SK-N-SH (cell line): ENCODE data around the gene TSPAN15. TPM values are rescaled to one million over a fixed set of nuclear protein-coding genes. Genes with fewer than 3 reads are reported as not detected.

Source experiments
- CTCF ChIA-PET: fragments of 300-600, 350-600 bp; formaldehyde crosslinking; extraction: SDS; loops from one replicate; lab custom pipeline; 2021; lab: Yijun Ruan, JAX
- POLR2A ChIA-PET: fragments of 350-600 bp; sonication (Branson Sonifier 250); formaldehyde crosslinking; extraction: SDS; loops from one replicate; lab custom pipeline; 2020; ENCODE audit warnings: antibody characterized with exemption, inconsistent platforms; lab: Yijun Ruan, JAX
- DNase-seq: peaks from one replicate; pipeline ENCODE4 v3.0.0; 2012
- H2AFZ ChIP-seq: fragments of 200-600 bp; sonication (generic); 2 replicates; pipeline ENCODE4 v1.8.1; 2016; ENCODE audit warnings: antibody characterized with exemption, mild to moderate bottlenecking, low read depth
- H3F3A ChIP-seq: fragments of 200-600 bp; sonication (generic); replicated peaks from 2 replicates; pipeline ENCODE3; 2016; ENCODE audit warnings: antibody characterized with exemption, mild to moderate bottlenecking; ENCODE audit not compliant: insufficient read depth
- H3K27ac ChIP-seq, 2 experiments: fragments of 200-500 bp in 1 of 2; fragments of 200-600 bp in 1 of 2; sonication (Bioruptor generic) in 1 of 2; sonication (generic), shearing (Covaris generic) in 1 of 2; 2 replicates each; pipeline versions ENCODE4 v1.5.1 to v1.6.1; 2014 to 2016; ENCODE audit warnings: low read depth in 2 of 2, inconsistent platforms in 1 of 2, low read length in 1 of 2, mild to moderate bottlenecking in 1 of 2, mixed read lengths in 1 of 2
- H3K27me3 ChIP-seq: fragments of 200-600 bp; sonication (generic), shearing (Covaris generic); 2 replicates; pipeline ENCODE4 v1.6.1; 2016; ENCODE audit warnings: mixed run types; ENCODE audit not compliant: insufficient read depth
- H3K36me3 ChIP-seq, 2 experiments: fragments of 200-500 bp in 1 of 2; fragments of 200-600 bp in 1 of 2; sonication (Bioruptor generic) in 1 of 2; sonication (generic) in 1 of 2; replicated peaks in 1 of 2; 2 replicates each; pipeline versions ENCODE3 to v1.5.1; 2014 to 2016; ENCODE audit warnings: low read length in 1 of 2, mild to moderate bottlenecking in 1 of 2; ENCODE audit not compliant: insufficient read depth in 2 of 2, control insufficient read depth in 1 of 2
- H3K4me1 ChIP-seq, 2 experiments: fragments of 200-500 bp in 1 of 2; fragments of 200-600 bp in 1 of 2; sonication (Bioruptor generic) in 1 of 2; sonication (generic), shearing (Covaris generic) in 1 of 2; 2 replicates each; pipeline versions ENCODE4 v1.5.1 to v1.6.1; 2014 to 2016; ENCODE audit warnings: low read depth in 1 of 2, low read length in 1 of 2, mixed run types in 1 of 2; ENCODE audit not compliant: insufficient read depth in 2 of 2, control insufficient read depth in 1 of 2
- H3K4me2 ChIP-seq: fragments of 200-600 bp; sonication (generic), shearing (Covaris generic); 2 replicates; pipeline ENCODE4 v1.6.1; 2017; ENCODE audit warnings: mixed run types
- H3K4me3 ChIP-seq, 2 experiments: fragments of 200-500 bp in 1 of 2; fragments of 200-600 bp in 1 of 2; sonication (Bioruptor generic) in 1 of 2; sonication (generic), shearing (Covaris generic) in 1 of 2; 2 replicates each; pipeline versions ENCODE4 v1.5.1 to v1.8.1; 2014 to 2016; ENCODE audit warnings: low read depth in 2 of 2, inconsistent platforms in 1 of 2, low read length in 1 of 2, mild to moderate bottlenecking in 1 of 2, mixed read lengths in 1 of 2, moderate library complexity in 1 of 2
- H3K79me2 ChIP-seq: fragments of 200-600 bp; sonication (generic); 2 replicates; pipeline ENCODE4 v1.8.1; 2017; ENCODE audit warnings: mild to moderate bottlenecking; ENCODE audit not compliant: insufficient read depth
- H3K9ac ChIP-seq: fragments of 200-600 bp; sonication (generic); 2 replicates; pipeline ENCODE4 v1.6.1; 2017; ENCODE audit warnings: mixed run types
- H3K9me2 ChIP-seq: fragments of 200-600 bp; sonication (generic); 2 replicates; pipeline ENCODE4 v1.6.1; 2017; ENCODE audit warnings: mixed run types
- H3K9me3 ChIP-seq: fragments of 200-600 bp; sonication (generic); 2 replicates; pipeline ENCODE4 v1.6.1; 2017; ENCODE audit warnings: mixed run types, mild to moderate bottlenecking, moderate library complexity
- H4K20me1 ChIP-seq: fragments of 200-600 bp; sonication (generic); 2 replicates; pipeline ENCODE4 v1.6.1; 2017; ENCODE audit warnings: mild to moderate bottlenecking, mixed run types; ENCODE audit not compliant: insufficient read depth
- CTCF ChIP-seq: fragments of 200-600 bp; sonication (generic); IDR thresholded peaks from 2 replicates; pipeline ENCODE4 v1.6.1; 2017; ENCODE audit warnings: antibody characterized with exemption, mild to moderate bottlenecking, moderate library complexity
- ELF1 ChIP-seq: IDR thresholded peaks from 2 replicates; pipeline ENCODE4 v1.4.0; 2012
- EZH2phosphoT487 ChIP-seq: fragments of 200-600 bp; sonication (generic); IDR thresholded peaks from 2 replicates; pipeline ENCODE4 v1.6.1; 2017; ENCODE audit warnings: low read depth, mixed run types, mild to moderate bottlenecking, antibody characterized with exemption, moderate library complexity, borderline replicate concordance
- FOSL2 ChIP-seq: IDR thresholded peaks from 2 replicates; pipeline ENCODE4 v1.4.0; 2012; ENCODE audit warnings: low read depth, mild to moderate bottlenecking, moderate library complexity, borderline replicate concordance
- FOXJ3 ChIP-seq: sonication (generic); formaldehyde crosslinking; IDR thresholded peaks from 2 replicates; pipeline ENCODE4 v1.5.1; 2020; ENCODE audit warnings: mild to moderate bottlenecking, missing genetic modification reagents
- FOXM1 ChIP-seq: IDR thresholded peaks from 2 replicates; pipeline ENCODE4 v1.4.0; 2012; ENCODE audit warnings: low read depth, mild to moderate bottlenecking
- GATA2 ChIP-seq: sonication (generic); formaldehyde crosslinking; IDR thresholded peaks from 2 replicates; pipeline ENCODE4 v1.5.0; 2020; ENCODE audit warnings: mild to moderate bottlenecking, missing genetic modification reagents
- IRF3 ChIP-seq: fragments of 150-350 bp; IDR thresholded peaks from 2 replicates; pipeline ENCODE4 v1.6.1; 2016; ENCODE audit warnings: mild to moderate bottlenecking, low read depth, low read length
- JUND ChIP-seq: IDR thresholded peaks from 2 replicates; pipeline ENCODE4 v1.4.0; 2012
- MAX ChIP-seq: IDR thresholded peaks from 2 replicates; pipeline ENCODE4 v1.4.0; 2012; ENCODE audit warnings: low read depth
- MEF2A ChIP-seq: IDR thresholded peaks from 2 replicates; pipeline ENCODE4 v1.4.0; 2012; ENCODE audit warnings: low read depth, borderline replicate concordance
- MXI1 ChIP-seq: IDR thresholded peaks from 2 replicates; pipeline ENCODE4 v1.6.1; 2012; ENCODE audit warnings: mild to moderate bottlenecking, low read depth, low read length, improper control_type of control experiment
- NFIC ChIP-seq: IDR thresholded peaks from 2 replicates; pipeline ENCODE4 v1.4.0; 2012; ENCODE audit warnings: borderline replicate concordance
- NRF1 ChIP-seq: IDR thresholded peaks from 2 replicates; pipeline ENCODE4 v1.6.1; 2012; ENCODE audit warnings: low read depth, mild to moderate bottlenecking, low read length
- POLR2AphosphoS5 ChIP-seq: IDR thresholded peaks from 2 replicates; pipeline ENCODE4 v1.6.1; 2012; ENCODE audit warnings: low read depth, low read length
- RAD21 ChIP-seq: IDR thresholded peaks from 2 replicates; pipeline ENCODE4 v1.6.1; 2012; ENCODE audit warnings: mild to moderate bottlenecking, low read length
- RCOR1 ChIP-seq: fragments of 150-350 bp; IDR thresholded peaks from 2 replicates; pipeline ENCODE4 v1.6.1; 2017; ENCODE audit warnings: antibody characterized with exemption, low read length
- RFX5 ChIP-seq: IDR thresholded peaks from 2 replicates; pipeline ENCODE4 v1.6.1; 2012; ENCODE audit warnings: mild to moderate bottlenecking, improper control_type of control experiment, low read length
- RXRA ChIP-seq: IDR thresholded peaks from 2 replicates; pipeline ENCODE4 v1.4.0; 2012; ENCODE audit warnings: low read depth, mild to moderate bottlenecking, borderline replicate concordance
- SMC3 ChIP-seq: IDR thresholded peaks from 2 replicates; pipeline ENCODE4 v1.6.1; 2012; ENCODE audit warnings: low read depth, low read length, improper control_type of control experiment
- TCF12 ChIP-seq: IDR thresholded peaks from 2 replicates; pipeline ENCODE4 v1.4.0; 2012
- TEAD4 ChIP-seq: IDR thresholded peaks from 2 replicates; pipeline ENCODE4 v1.4.0; 2012; ENCODE audit warnings: mild to moderate bottlenecking, borderline replicate concordance; ENCODE audit not compliant: insufficient read depth
- YY1 ChIP-seq: IDR thresholded peaks from 2 replicates; pipeline ENCODE4 v1.4.0; 2012; ENCODE audit warnings: low read depth, mild to moderate bottlenecking
- ZBTB33 ChIP-seq: IDR thresholded peaks from 2 replicates; pipeline ENCODE4 v1.4.0; 2012; ENCODE audit warnings: low read depth, borderline replicate concordance
- WGBS: methylation state at CpG from one replicate; pipeline ENCODE4 v1.1.6; 2017; ENCODE audit warnings: low lambda C conversion rate; 5-methylcytosine and 5-hydroxymethylcytosine counted together
- polyA plus RNA-seq, 3 experiments: library from polyadenylated mRNA; depleted of rRNA; stranded (reverse); fragments of >200 nt; gene quantifications; 2 replicates each; pipeline ENCODE4 v1.2.3, GENCODE V29; 2012
- TF ChIP-seq, protein P1 (sequence below): fragments of 150-350 bp; IDR thresholded peaks from 2 replicates; pipeline ENCODE4 v1.6.1; 2017; ENCODE audit warnings: antibody characterized with exemption, low read length, low read depth, borderline replicate concordance

Gene TSPAN15
- polyA plus RNA-seq, 1 of the 3 experiments (the other 2 are of a cell fraction) = 8.5 TPM

DNA sequence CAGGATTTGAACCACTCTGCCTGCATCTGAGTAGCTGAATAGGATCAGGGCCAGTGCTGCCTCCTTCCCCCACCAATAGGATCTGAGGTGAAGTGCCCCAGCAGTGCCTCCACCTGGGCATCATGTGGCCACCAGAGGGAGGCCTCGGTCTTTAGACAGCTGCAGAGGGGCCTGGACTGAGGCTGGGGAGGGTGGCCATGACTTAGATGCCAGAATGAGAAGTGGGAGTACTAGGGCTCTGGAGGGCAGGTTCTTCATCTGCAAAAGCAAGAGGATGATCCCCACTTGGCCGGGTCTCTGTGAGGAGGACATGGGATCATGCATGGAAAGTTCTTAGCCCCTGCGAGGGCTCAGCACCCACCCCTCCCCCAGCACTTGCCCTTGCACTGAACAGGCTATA, 65.1 kb downstream of the TSPAN15 start:
- Histone ChIP-seq H3K79me2 (no peaks in the 10 kb centered on the region), H2AFZ (no peak overlapping the region), H3F3A (no peaks in the 10 kb centered on the region), H3K36me3 (no peaks in the 10 kb centered on the region), H3K27me3 (no peaks in the 10 kb centered on the region), H4K20me1 (no peaks in the 10 kb centered on the region), H3K4me2 (no peak overlapping the region), H3K4me3 (no peak overlapping the region), H3K4me1 (no peaks in the 10 kb centered on the region), H3K9me3 (no peaks in the 10 kb centered on the region), H3K9me2 (no peaks in the 10 kb centered on the region), H3K27ac (no peak overlapping the region), H3K9ac (no peak overlapping the region)
- 27% methylated on average over 2 of the region's 3 CpGs for WGBS
- DNase-seq = peak; percentile 70
- CTCF ChIA-PET = interaction anchor here (0.6 to 8.2 kb wide), 36 partner anchors 8 to 445 kb away, joined by 3 to 364 read pairs (median 6); partner anchors contain the start of genes FAM241B, NEUROG3 and TSPAN15
- TF ChIP-seq SMC3 = peak; percentile 43; the same call in 1 of the 2 replicates
- TF ChIP-seq RAD21 = peak; percentile 62
- TF ChIP-seq YY1 = no peak
- TF ChIP-seq POLR2AphosphoS5 = no peak
- TF ChIP-seq RFX5 = no peak
- TF ChIP-seq ELF1 = no peak
- TF ChIP-seq, protein P1, sequence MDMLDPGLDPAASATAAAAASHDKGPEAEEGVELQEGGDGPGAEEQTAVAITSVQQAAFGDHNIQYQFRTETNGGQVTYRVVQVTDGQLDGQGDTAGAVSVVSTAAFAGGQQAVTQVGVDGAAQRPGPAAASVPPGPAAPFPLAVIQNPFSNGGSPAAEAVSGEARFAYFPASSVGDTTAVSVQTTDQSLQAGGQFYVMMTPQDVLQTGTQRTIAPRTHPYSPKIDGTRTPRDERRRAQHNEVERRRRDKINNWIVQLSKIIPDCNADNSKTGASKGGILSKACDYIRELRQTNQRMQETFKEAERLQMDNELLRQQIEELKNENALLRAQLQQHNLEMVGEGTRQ = no peak
- TF ChIP-seq NRF1 = no peak
- no peak for TF ChIP-seq RCOR1
- TF ChIP-seq CTCF = peak; percentile 4; the same call in 1 of the 2 replicates
- TF ChIP-seq FOXM1 = no peak
- TF ChIP-seq FOSL2 = no peak
- no peak for TF ChIP-seq MXI1
- no peak for TF ChIP-seq EZH2phosphoT487
- no peak for TF ChIP-seq IRF3
- TF ChIP-seq TCF12 = no peak
- TF ChIP-seq ZBTB33 = no peak
- no peak for TF ChIP-seq JUND
- no peak for TF ChIP-seq RXRA
- TF ChIP-seq GATA2 (CRISPR knock-in tag) = no peak
- no peak for TF ChIP-seq MAX
- TF ChIP-seq NFIC = no peak
- TF ChIP-seq FOXJ3 = no peak
- TF ChIP-seq TEAD4 = no peak
- TF ChIP-seq MEF2A = no peak
- POLR2A ChIA-PET = interaction anchor here (2.1 kb wide), 1 partner anchor 120 kb away, joined by 9 read pairs; no protein-coding TSS in a partner anchor
